Bronchial epithelial cell (primary cell): ENCODE data around the gene STAT6. TPM values are rescaled to one million over a fixed set of nuclear protein-coding genes. Genes with fewer than 3 reads are reported as not detected.

Source experiments
- DNase-seq: peaks from one replicate; pipeline ENCODE4 v3.0.0-alpha.2; 2010; ENCODE audit warnings: low read depth
- FAIRE-seq: peaks from 2 replicates; lab custom pipeline; 2011; peaks lifted over from hg19 to GRCh38; lab: Jason Lieb, UNC
- H3K27me3 ChIP-seq: 2 replicates; pipeline ENCODE4 v1.5.1; 2011; ENCODE audit warnings: low read length; ENCODE audit not compliant: control insufficient read depth, insufficient read depth
- H3K36me3 ChIP-seq: 2 replicates; pipeline ENCODE4 v1.5.1; 2011; ENCODE audit warnings: low read length; ENCODE audit not compliant: control insufficient read depth, insufficient read depth
- H3K4me3 ChIP-seq: 2 replicates; pipeline ENCODE4 v1.5.1; 2011; ENCODE audit warnings: mild to moderate bottlenecking, low read depth, low read length, control low read depth
- CTCF ChIP-seq: IDR thresholded peaks from 2 replicates; pipeline ENCODE4 v1.5.1; 2011; ENCODE audit warnings: mild to moderate bottlenecking, moderate library complexity, low read length, control low read depth, inconsistent platforms; ENCODE audit not compliant: insufficient read depth, severe bottlenecking
- total RNA-seq: library from RNA; depleted of rRNA; stranded (reverse); fragments of >200 nt; gene quantifications from 2 replicates; pipeline ENCODE4 v1.2.1, GENCODE V29; 2014

The STAT6 gene
- total RNA-seq, 1 donor from 2014 or later: 30.8 TPM

- FAIRE-seq (no peak), DNase-seq (peak; percentile 38)
- TF ChIP-seq CTCF: no peak
- Histone ChIP-seq H3K36me3 (peaks cover 13% of the 10 kb centered on the region), H3K27me3 (no peaks in the 10 kb centered on the region), H3K4me3 (no peak overlapping the region)
Measured at GRCh38 chr12:57152639-57153038, 41.5 kb upstream of the STAT6 start.

- DNase-seq: peak; percentile 54
- Histone ChIP-seq H3K4me3 (no peak overlapping the region), H3K27me3 (no peaks in the 10 kb centered on the region), H3K36me3 (peaks cover 13% of the 10 kb centered on the region)
- peak; percentile 10 for TF ChIP-seq CTCF
- FAIRE-seq: no peak
Measured at GRCh38 chr12:57151741-57152630, 40.8 kb upstream of the STAT6 start.

- Histone ChIP-seq H3K4me3 (no peak overlapping the region), H3K27me3 (no peaks in the 10 kb centered on the region), H3K36me3 (peaks cover 7% of the 10 kb centered on the region)
- FAIRE-seq (peak; percentile 58), DNase-seq (no peak)
- no peak for TF ChIP-seq CTCF
Measured at GRCh38 chr12:57150400-57151000, 39.3 kb upstream of the STAT6 start.

GRCh38 chr12:57149245-57149900 lies 38.2 kb upstream of the STAT6 start:
- TF ChIP-seq CTCF: no peak
- Histone ChIP-seq H3K4me3 (no peak overlapping the region), H3K36me3 (peaks cover 12% of the 10 kb centered on the region), H3K27me3 (no peaks in the 10 kb centered on the region)
- DNase-seq: no peak
- FAIRE-seq: peak; percentile 90

- Histone ChIP-seq H3K27me3 (no peaks in the 10 kb centered on the region), H3K4me3 (no peak overlapping the region), H3K36me3 (peaks cover 10% of the 10 kb centered on the region)
- TF ChIP-seq CTCF: no peak
- DNase-seq (no peak), FAIRE-seq (no peak)
Measured at GRCh38 chr12:57148469-57149244, 37.5 kb upstream of the STAT6 start.
